HCT116 (cell line): Measurements from ENCODE around the gene HELZ2. TPM values are rescaled to one million over a fixed set of nuclear protein-coding genes. Genes with fewer than 3 reads are reported as not detected.

Experiments used
- ATAC-seq: fragments of 200-7000 bp; cut with Tn5 transposase; 2 replicates; pipeline ENCODE4 v1.9.1; 2020; ENCODE audit warnings: mild to moderate bottlenecking, moderate library complexity
- BruUV-seq: library from RNA; stranded (reverse); fragments of 400-500 nt; replicated peaks from 2 replicates; lab custom pipeline; 2021; lab: Mats Ljungman, UMichigan
- CTCF ChIA-PET: fragments of 300-600 bp; sonication (Branson Sonifier 250); formaldehyde crosslinking; loops from one replicate; lab custom pipeline; 2021; ENCODE audit warnings: antibody characterized with exemption; lab: Charles Lee
- POLR2A ChIA-PET: fragments of 300-600, 350-600 bp; sonication (Branson Sonifier 250); formaldehyde crosslinking; loops from one replicate; lab custom pipeline; 2021; ENCODE audit warnings: antibody characterized with exemption; lab: Charles Lee
- RAD21 ChIA-PET, 2 experiments: fragments of 300-600 bp; sonication (Branson Sonifier 250); formaldehyde crosslinking; loops; one replicate each; lab custom pipeline; 2023; ENCODE audit warnings: low total read pairs in 2 of 2; ENCODE audit not compliant: uncharacterized antibody in 2 of 2, unreplicated experiment in 2 of 2, low non-redundant PET in 1 of 2; lab: Charles Lee
- DNase-seq: peaks from one replicate; pipeline ENCODE4 v3.0.0-alpha.2; 2010; ENCODE audit warnings: low read depth, low spot score
- H2AFZ ChIP-seq: fragments of 200-600 bp; shearing (Covaris generic), sonication (generic); 2 replicates; pipeline ENCODE4 v1.6.1; 2017; ENCODE audit warnings: low read depth, mixed run types, mixed read lengths, antibody characterized with exemption, low read length; ENCODE audit not compliant: poor library complexity, severe bottlenecking
- H3K27ac ChIP-seq: 2 replicates; pipeline ENCODE4 v1.5.1; 2012; ENCODE audit warnings: low read depth, low read length
- H3K27me3 ChIP-seq: fragments of 200-600 bp; sonication (generic); 2 replicates; pipeline ENCODE4 v1.6.1; 2016; ENCODE audit warnings: mixed run types, low read length, mixed read lengths; ENCODE audit not compliant: insufficient read depth
- H3K36me3 ChIP-seq, 2 experiments: fragments of 200-500 bp in 1 of 2; fragments of 200-600 bp in 1 of 2; sonication (Bioruptor generic) in 1 of 2; sonication (generic) in 1 of 2; 2 replicates each; pipeline versions ENCODE4 v1.5.1 to v1.6.1; 2014 to 2016; ENCODE audit warnings: low read length in 2 of 2, inconsistent platforms in 1 of 2, mixed read lengths in 1 of 2, mixed run types in 1 of 2; ENCODE audit not compliant: insufficient read depth in 2 of 2, control insufficient read depth in 1 of 2
- H3K4me1 ChIP-seq, 2 experiments: fragments of 200-600 bp in 1 of 2; sonication (generic) in 1 of 2; 2 replicates each; pipeline versions ENCODE4 v1.5.1 to v1.6.1; 2012 to 2017; ENCODE audit warnings: low read length in 2 of 2, inconsistent platforms in 1 of 2, mild to moderate bottlenecking in 1 of 2, mixed read lengths in 1 of 2, mixed run types in 1 of 2, moderate library complexity in 1 of 2; ENCODE audit not compliant: insufficient read depth in 2 of 2, control insufficient read depth in 1 of 2
- H3K4me2 ChIP-seq: fragments of 200-600 bp; sonication (generic); 2 replicates; pipeline ENCODE4 v1.6.1; 2017; ENCODE audit warnings: mixed run types, low read length, mixed read lengths
- H3K4me3 ChIP-seq, 2 experiments: fragments of 200-600 bp in 1 of 2; sonication (generic) in 1 of 2; replicated peaks in 1 of 2; 2 replicates each; pipeline ENCODE4 v1.5.1; 2011 to 2016; ENCODE audit warnings: low read length in 2 of 2, control low read depth in 1 of 2, low read depth in 1 of 2, mild to moderate bottlenecking in 1 of 2, mixed read lengths in 1 of 2, mixed run types in 1 of 2
- H3K79me2 ChIP-seq: fragments of 200-600 bp; sonication (generic); 2 replicates; pipeline ENCODE4 v1.6.1; 2017; ENCODE audit warnings: mild to moderate bottlenecking, mixed run types, low read length, moderate library complexity, mixed read lengths; ENCODE audit not compliant: insufficient read depth
- H3K9ac ChIP-seq: fragments of 200-600 bp; sonication (generic); 2 replicates; pipeline ENCODE4 v1.6.1; 2016; ENCODE audit warnings: low read length, mixed read lengths
- H3K9me2 ChIP-seq: fragments of 200-600 bp; sonication (generic), shearing (Covaris generic); 2 replicates; pipeline ENCODE4 v1.6.1; 2017; ENCODE audit warnings: mixed run types, mild to moderate bottlenecking, moderate library complexity; ENCODE audit not compliant: insufficient read depth
- H3K9me3 ChIP-seq, 2 experiments: fragments of 200-500 bp in 1 of 2; fragments of 200-600 bp in 1 of 2; sonication (Bioruptor generic) in 1 of 2; sonication (generic) in 1 of 2; 2 replicates each; pipeline ENCODE4 v1.6.1; 2014 to 2017; ENCODE audit warnings: low read length in 2 of 2, mixed read lengths in 2 of 2, inconsistent platforms in 1 of 2, low read depth in 1 of 2, mild to moderate bottlenecking in 1 of 2, mixed run types in 1 of 2, moderate library complexity in 1 of 2; ENCODE audit not compliant: control insufficient read depth in 1 of 2, insufficient read depth in 1 of 2
- H4K20me1 ChIP-seq: fragments of 200-600 bp; sonication (generic), shearing (Covaris generic); 2 replicates; pipeline ENCODE4 v1.6.1; 2017; ENCODE audit warnings: mixed run types, mild to moderate bottlenecking, moderate library complexity; ENCODE audit not compliant: insufficient read depth
- CEBPB ChIP-seq: IDR thresholded peaks from 2 replicates; pipeline ENCODE4 v1.6.1; 2012; ENCODE audit warnings: low read depth
- ELF1 ChIP-seq: IDR thresholded peaks from 2 replicates; pipeline ENCODE4 v1.6.1; 2012; ENCODE audit warnings: low read depth, borderline replicate concordance
- POLR2A ChIP-seq: IDR thresholded peaks from 2 replicates; pipeline ENCODE4 v1.7.0; 2011; ENCODE audit warnings: borderline replicate concordance; ENCODE audit not compliant: insufficient read depth, insufficient read length; ENCODE audit errors: extremely low read depth
- SRF ChIP-seq: IDR thresholded peaks from 2 replicates; pipeline ENCODE4 v1.6.1; 2012; ENCODE audit warnings: low read depth
- TCF7L2 ChIP-seq: IDR thresholded peaks from 2 replicates; pipeline ENCODE4 v1.7.0; 2011; ENCODE audit warnings: borderline replicate concordance, inconsistent platforms; ENCODE audit not compliant: insufficient read depth, insufficient read length; ENCODE audit errors: extremely low read depth
- YY1 ChIP-seq: IDR thresholded peaks from 2 replicates; pipeline ENCODE4 v1.6.1; 2011; ENCODE audit warnings: low read length, low read depth, moderate library complexity, mild to moderate bottlenecking; ENCODE audit not compliant: insufficient replicate concordance; ENCODE audit errors: extremely low read depth
- ZBTB33 ChIP-seq: IDR thresholded peaks from 2 replicates; pipeline ENCODE4 v1.6.1; 2011; ENCODE audit warnings: mild to moderate bottlenecking, low read length, moderate library complexity; ENCODE audit not compliant: insufficient replicate concordance; ENCODE audit errors: extremely low read depth
- intact Hi-C: fragments of 100-400 bp; cut with micrococcal nuclease; formaldehyde crosslinking; loops from 2 replicates; pipeline ENCODE4 v1.10.0; 2022
- total RNA-seq: library from RNA; stranded (reverse); gene quantifications from one replicate; pipeline ENCODE4 v1.2.1, GENCODE V29; 2021; ENCODE audit not compliant: unreplicated experiment

HELZ2 gene
- total RNA-seq, 1 experiment from 2014 or later, result 44.0 TPM

- ATAC-seq (no peak), DNase-seq (no peak)
- Histone ChIP-seq H3K9me2 (no peaks in the 10 kb centered on the region), H3K27ac (no peak overlapping the region), H3K27me3 (no peaks in the 10 kb centered on the region), H3K36me3 (peaks cover 4 to 20% of the 10 kb centered on the region in 2 experiments), H2AFZ (no peak overlapping the region), H3K4me2 (no peak overlapping the region), H3K4me3 (no peak overlapping the region), H3K79me2 (peaks cover 31% of the 10 kb centered on the region), H4K20me1 (no peaks in the 10 kb centered on the region), H3K4me1 (no peaks in the 10 kb centered on the region), H3K9me3 (peaks cover 5 to 6% of the 10 kb centered on the region in 2 experiments; a peak in 1 of 4 replicates), H3K9ac (no peak overlapping the region)
- RAD21 ChIA-PET, result no interaction called here
- TF ChIP-seq ZBTB33 (no peak), SRF (no peak), YY1 (no peak), TCF7L2 (no peak), CEBPB (no peak), POLR2A (no peak), ELF1 (no peak)
- CTCF ChIA-PET, result no interaction called here
- BruUV-seq, result no TSS peak
- intact Hi-C loops, result no loop called here
- POLR2A ChIA-PET, result no interaction called here
Measured at GRCh38 chr20:63619086-63619485, 45.0 kb upstream of the HELZ2 start.
